K562 (cell line): ENCODE measurements around the gene RPS2. TPM values are rescaled to one million over a fixed set of nuclear protein-coding genes. Genes with fewer than 3 reads are reported as not detected.

Experiments
- ATAC-seq: fragments of 200-7000 bp; cut with Tn5 transposase; 3 replicates; pipeline ENCODE4 v1.9.1; 2020; ENCODE audit warnings: moderate library complexity
- BruUV-seq: library from RNA; stranded (reverse); fragments of 400-500 nt; replicated peaks from 2 replicates; lab custom pipeline; 2021; lab: Mats Ljungman, UMichigan
- CTCF ChIA-PET: fragments of 300-600 bp; formaldehyde crosslinking; extraction: SDS; loops from one replicate; lab custom pipeline; 2021; ENCODE audit warnings: low intra/inter-chr PET ratio; lab: Yijun Ruan, JAX
- POLR2A ChIA-PET: fragments of 300-600, 350-650 bp; sonication (Branson Sonifier 250); formaldehyde crosslinking; extraction: SDS; loops from one replicate; lab custom pipeline; 2021; ENCODE audit warnings: antibody characterized with exemption, inconsistent platforms; lab: Yijun Ruan, JAX
- DNase-seq, 4 experiments: peaks; one replicate each; pipeline versions ENCODE4 v3.0.0 to v3.0.0-alpha.2; 2011 to 2018; ENCODE audit warnings: low spot score in 3 of 4, mixed read lengths in 3 of 4; ENCODE audit errors: extremely low read depth in 1 of 4
- FAIRE-seq: peaks from 2 replicates; lab custom pipeline; 2011; peaks lifted over from hg19 to GRCh38; lab: Jason Lieb, UNC
- H2AFZ ChIP-seq: 2 replicates; pipeline ENCODE4 v1.6.0; 2011; ENCODE audit warnings: low read depth, low read length, control low read depth, inconsistent platforms
- H3K27ac ChIP-seq: fragments of 200-600 bp; 3 replicates; pipeline ENCODE4 v1.8.0; 2011; ENCODE audit warnings: low read depth, mild to moderate bottlenecking, control low read depth, inconsistent platforms, low read length, moderate library complexity, mixed read lengths; ENCODE audit errors: extremely low read depth
- H3K27me3 ChIP-seq, 2 experiments: fragments of 300-600 bp in 1 of 2; 2 replicates in 1 of 2; 3 replicates in 1 of 2; pipeline versions ENCODE4 v1.6.0 to v1.8.0; 2011; ENCODE audit warnings: inconsistent platforms in 2 of 2, low read length in 2 of 2, mild to moderate bottlenecking in 1 of 2, mixed read lengths in 1 of 2, moderate library complexity in 1 of 2; ENCODE audit not compliant: control insufficient read depth in 2 of 2, insufficient read depth in 2 of 2
- H3K36me3 ChIP-seq: fragments of 300-600 bp; 3 replicates; pipeline ENCODE4 v1.8.0; 2011; ENCODE audit warnings: mild to moderate bottlenecking, low read length, inconsistent platforms; ENCODE audit not compliant: control insufficient read depth, insufficient read depth
- H3K4me1 ChIP-seq, 2 experiments: fragments of 200-600 bp in 1 of 2; replicated peaks in 1 of 2; 2 replicates in 1 of 2; 3 replicates in 1 of 2; pipeline versions ENCODE4 v1.5.1 to v1.8.0; 2011; ENCODE audit warnings: inconsistent platforms in 2 of 2, low read length in 2 of 2, mild to moderate bottlenecking in 1 of 2, mixed read lengths in 1 of 2, moderate library complexity in 1 of 2; ENCODE audit not compliant: control insufficient read depth in 2 of 2, insufficient read depth in 2 of 2
- H3K4me2 ChIP-seq: 2 replicates; pipeline ENCODE4 v1.6.1; 2011; ENCODE audit warnings: low read length, control low read depth, inconsistent platforms, mixed read lengths; ENCODE audit not compliant: insufficient read depth
- H3K4me3 ChIP-seq: fragments of 200-600 bp; sonication (generic), shearing (Covaris generic); 2 replicates; pipeline ENCODE4 v1.5.1; 2016; ENCODE audit warnings: control low read depth, inconsistent platforms
- H3K79me2 ChIP-seq: fragments of 200-600 bp; 3 replicates; pipeline ENCODE4 v1.8.0; 2011; ENCODE audit warnings: low read length, inconsistent platforms; ENCODE audit not compliant: control insufficient read depth, insufficient read depth
- H3K9ac ChIP-seq, 2 experiments: 2 replicates each; pipeline versions ENCODE4 v1.6.0 to v1.6.1; 2011; ENCODE audit warnings: low read depth in 2 of 2, low read length in 2 of 2, control low read depth in 1 of 2, inconsistent platforms in 1 of 2, mild to moderate bottlenecking in 1 of 2, mixed read lengths in 1 of 2; ENCODE audit not compliant: insufficient read depth in 1 of 2
- H3K9me1 ChIP-seq: one replicate; pipeline ENCODE4 v1.6.0; 2011; ENCODE audit warnings: inconsistent platforms, mild to moderate bottlenecking, low read length, moderate library complexity; ENCODE audit not compliant: control insufficient read depth, insufficient read depth
- H3K9me3 ChIP-seq: replicated peaks from 2 replicates; pipeline ENCODE4 v1.5.1; 2011; ENCODE audit warnings: low read depth, low read length, inconsistent platforms; ENCODE audit not compliant: control insufficient read depth, insufficient read depth
- H4K20me1 ChIP-seq: replicated peaks from 2 replicates; pipeline ENCODE4 v1.6.1; 2011; ENCODE audit warnings: low read length, inconsistent platforms, mixed read lengths; ENCODE audit not compliant: control insufficient read depth, insufficient read depth
- KDM4B ChIP-seq, 2 experiments: fragments of 450-650 bp in 1 of 2; sonication (generic) in 1 of 2; IDR thresholded peaks; 2 replicates each; pipeline ENCODE4 v1.6.1; 2016 to 2017; ENCODE audit warnings: borderline replicate concordance in 2 of 2, antibody characterized with exemption in 1 of 2, low read depth in 1 of 2, mild to moderate bottlenecking in 1 of 2
- PCBP2 ChIP-seq: fragments of 200-400 bp; formaldehyde crosslinking; IDR thresholded peaks from 2 replicates; pipeline ENCODE4 v1.6.1; 2018; ENCODE audit warnings: low read length, low read depth, mild to moderate bottlenecking, moderate library complexity; ENCODE audit not compliant: poor library complexity, severe bottlenecking
- POLR2H ChIP-seq: IDR thresholded peaks from 2 replicates; pipeline ENCODE4 v1.6.1; 2016; ENCODE audit warnings: missing genetic modification characterization, low read depth, mild to moderate bottlenecking, control low read depth, missing compliant biosample characterization, moderate library complexity
- SMAD1 ChIP-seq: fragments of 150-350 bp; IDR thresholded peaks from 2 replicates; pipeline ENCODE4 v1.6.1; 2014; ENCODE audit warnings: low read length, low read depth; ENCODE audit not compliant: partially characterized antibody
- TFAP4 ChIP-seq: sonication (generic); formaldehyde crosslinking; IDR thresholded peaks from 2 replicates; pipeline ENCODE4 v1.8.0; 2022; ENCODE audit warnings: missing genetic modification reagents, mild to moderate bottlenecking, moderate library complexity, borderline replicate concordance
- ZFX ChIP-seq: sonication (generic); formaldehyde crosslinking; IDR thresholded peaks from 2 replicates; pipeline ENCODE4 v1.8.0; 2022; ENCODE audit warnings: mild to moderate bottlenecking, missing genetic modification reagents, moderate library complexity
- WGBS: fragments of 100-300 bp; shearing (Covaris generic); methylation state at CpG from one replicate; pipeline ENCODE4 v1.1.6; 2016; ENCODE audit warnings: low coverage, mixed read lengths; ENCODE audit not compliant: insufficient coverage; ENCODE audit errors: missing lambda C conversion rate; 5-methylcytosine and 5-hydroxymethylcytosine counted together
- in situ Hi-C: fragments of 300-500 bp; cut with MboI; formaldehyde crosslinking; loops from 4 replicates; pipeline ENCODE4 v1.15.0; 2018; ENCODE audit warnings: inconsistent platforms, mixed read lengths
- intact Hi-C: fragments of 100-400 bp; cut with micrococcal nuclease; formaldehyde crosslinking; loops from 2 replicates; pipeline ENCODE4 v1.14.2; 2022
- polyA plus RNA-seq, 8 experiments: library from polyadenylated mRNA; depleted of rRNA in 4 of 8; stranded (reverse) in 5 of 8; unstranded in 3 of 8; fragments of >200 nt; fragmentation: Nextera tagmentation in 2 of 8; fragmentation: Illumina TruSeq in 1 of 8; extraction: Ambion mirVana in 2 of 8; extraction: Trizol in 1 of 8; gene quantifications; 2 replicates each; pipeline versions ENCODE4 v1.2.1 to v1.2.3, GENCODE V29; 2011 to 2014; ENCODE audit warnings: inconsistent platforms in 1 of 8, missing spikeins in 1 of 8
- total RNA-seq, 7 experiments: library from RNA; depleted of rRNA in 6 of 7; stranded (reverse); fragments of >200 nt in 6 of 7; fragmentation: Illumina TruSeq in 2 of 7; extraction: Trizol in 2 of 7; gene quantifications; 2 replicates each; pipeline versions ENCODE4 v1.2.1 to v1.2.3, GENCODE V29; 2011 to 2021; ENCODE audit warnings: low replicate concordance in 1 of 7
- TF ChIP-seq, protein P1 (sequence below), 3 experiments: fragments of 200-800 bp in 1 of 3; sonication (Bioruptor generic) in 1 of 3; sonication (generic) in 1 of 3; formaldehyde crosslinking in 1 of 3; IDR thresholded peaks; 2 replicates each; pipeline versions ENCODE4 v1.6.1 to v1.8.0; 2016 to 2022; ENCODE audit warnings: mild to moderate bottlenecking in 2 of 3, missing compliant biosample characterization in 2 of 3, missing genetic modification characterization in 2 of 3, missing genetic modification reagents in 1 of 3

Gene RPS2
- total and polyA plus RNA-seq, 9 of the 15 experiments (the other 6 are each of a cell fraction or from before 2014, with no cell fraction given), result 834 to 4,794 (median 3,793) TPM

- ChIA-PET CTCF (no interaction called here), POLR2A (no interaction called here)
- no peak within 1 kb of the TSS for H3K4me2 ChIP-seq
- peaks cover 11 to 65% of the 10 kb centered on the region in 2 experiments; a peak in 4 of 5 replicates for H3K4me1 ChIP-seq
- H3K27me3 ChIP-seq, result peaks cover 20 to 43% of the 10 kb centered on the region in 2 experiments; a peak in 4 of 5 replicates
- no peak within 1 kb of the TSS for H3K9ac ChIP-seq
- DNase-seq (peak in 3 of 4 experiments; percentile 53 to 84 (median 80)), ATAC-seq (no peak), FAIRE-seq (no peak)
- BruUV-seq, result no TSS peak
- no peaks in the 10 kb centered on the region for H3K9me1 ChIP-seq
- in situ Hi-C loops (no loop called here), intact Hi-C loops (no loop called here)
- H3K27ac ChIP-seq, result no peak within 1 kb of the TSS
- no peak within 1 kb of the TSS for H2AFZ ChIP-seq
- no peaks in the 10 kb centered on the region for H3K36me3 ChIP-seq
- 0 out of 2 replicates have a peak, but pooled peaks cover 11% of the 10 kb centered on the region for H4K20me1 ChIP-seq
- no peaks in the 10 kb centered on the region for H3K79me2 ChIP-seq
- no peaks in the 10 kb centered on the region for H3K9me3 ChIP-seq
- 0 out of 2 replicates have a peak, but pooled peaks have one; percentile 12 for TF ChIP-seq TFAP4 (CRISPR knock-in tag)
- TF ChIP-seq PCBP2, result no peak
- no peak for TF ChIP-seq KDM4B (IDR thresholded peaks at IDR 0.05; ENCODE audit: borderline replicate concordance in 2 of 2, low read depth in 1 of 2)
- TF ChIP-seq, protein P1, sequence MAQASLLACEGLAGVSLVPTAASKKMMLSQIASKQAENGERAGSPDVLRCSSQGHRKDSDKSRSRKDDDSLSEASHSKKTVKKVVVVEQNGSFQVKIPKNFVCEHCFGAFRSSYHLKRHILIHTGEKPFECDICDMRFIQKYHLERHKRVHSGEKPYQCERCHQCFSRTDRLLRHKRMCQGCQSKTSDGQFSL (CRISPR knock-in tag; IDR thresholded peaks at IDR 0.05), result 0 out of 2 replicates have a peak, but pooled peaks have one; percentile 56
- TF ChIP-seq, protein P1 (tag; IDR thresholded peaks at IDR 0.05), result no peak
- no peak for TF ChIP-seq POLR2H (tag)
- no peak for TF ChIP-seq SMAD1
- TF ChIP-seq ZFX (CRISPR knock-in tag), result no peak
- no peak within 1 kb of the TSS for H3K4me3 ChIP-seq
- WGBS, result 17% methylated on average over 15 of the region's 71 CpGs
These were observed 46.0 kb downstream of the RPS2 start, which contains the start of gene HS3ST6 for GRCh38 chr16:1918351-1919326. TSS of gene HS3ST6 (minus strand) at chr16:1918415. CDS start at chr16:1918323, 92 bp downstream.
